HCEC 1CT (cell line): ENCODE data around the gene SLC49A4.

Experiments
- DNase-seq: peaks from one replicate; pipeline ENCODE4 v3.0.0-alpha.2; 2017

SLC49A4 gene

GRCh38 chr3:122911901-122912300 lies 117.0 kb downstream of the SLC49A4 start:
- no peak for DNase-seq

- DNase-seq = no peak
Measured at GRCh38 chr3:122912772-122913538, 118.1 kb downstream of the SLC49A4 start.

- DNase-seq = no peak
Measured at GRCh38 chr3:122913539-122914100, 118.8 kb downstream of the SLC49A4 start.

GRCh38 chr3:122915300-122916055 lies 120.6 kb downstream of the SLC49A4 start:
- no peak for DNase-seq

- DNase-seq = no peak
Measured at GRCh38 chr3:122916084-122916483, 121.2 kb downstream of the SLC49A4 start.

- no peak for DNase-seq
Measured at GRCh38 chr3:122916580-122916979, 121.7 kb downstream of the SLC49A4 start.

GRCh38 chr3:122917412-122917811 lies 122.5 kb downstream of the SLC49A4 start:
- DNase-seq = no peak

- DNase-seq = no peak
Measured at GRCh38 chr3:122918576-122919290, 123.9 kb downstream of the SLC49A4 start.

GRCh38 chr3:122919291-122919610 lies 124.4 kb downstream of the SLC49A4 start:
- DNase-seq = no peak

GRCh38 chr3:122920986-122921385 lies 126.1 kb downstream of the SLC49A4 start:
- no peak for DNase-seq

GRCh38 chr3:122921791-122922651 lies 127.2 kb downstream of the SLC49A4 start:
- no peak for DNase-seq

GRCh38 chr3:122923611-122924010 lies 128.7 kb downstream of the SLC49A4 start:
- DNase-seq = no peak

GRCh38 chr3:122924056-122924455 lies 129.2 kb downstream of the SLC49A4 start:
- DNase-seq = no peak

- DNase-seq = no peak
Measured at GRCh38 chr3:122925756-122926155, 130.9 kb downstream of the SLC49A4 start.

- no peak for DNase-seq
Measured at GRCh38 chr3:122926322-122926721, 131.5 kb downstream of the SLC49A4 start.

- no peak for DNase-seq
Measured at GRCh38 chr3:122926811-122927210, 131.9 kb downstream of the SLC49A4 start.

GRCh38 chr3:122927726-122928125 lies 132.9 kb downstream of the SLC49A4 start:
- no peak for DNase-seq

GRCh38 chr3:122928396-122929187 lies 133.7 kb downstream of the SLC49A4 start:
- DNase-seq = no peak

GRCh38 chr3:122929188-122930062 lies 134.6 kb downstream of the SLC49A4 start:
- DNase-seq = no peak
